AG04450 (cell line): Measurements from ENCODE around the gene TRIM40. TPM values are rescaled to one million over a fixed set of nuclear protein-coding genes. Genes with fewer than 3 reads are reported as not detected.

Experiments used
- CTCF ChIA-PET: fragments of 300-600, 350-600 bp; formaldehyde crosslinking; extraction: SDS; loops from one replicate; lab custom pipeline; 2022; ENCODE audit warnings: antibody characterized with exemption, inconsistent platforms; lab: Charles Lee
- POLR2A ChIA-PET: fragments of 350-600 bp; formaldehyde crosslinking; extraction: SDS; loops from one replicate; lab custom pipeline; 2021; ENCODE audit warnings: antibody characterized with exemption, inconsistent platforms; lab: Yijun Ruan, JAX
- DNase-seq: peaks from one replicate; pipeline ENCODE4 v3.0.0-alpha.2; 2011; ENCODE audit warnings: low read depth, low spot score
- H3K27ac ChIP-seq: one replicate; pipeline ENCODE4 v1.5.1; 2012; ENCODE audit warnings: low read depth, low read length, control low read depth
- H3K27me3 ChIP-seq: one replicate; pipeline ENCODE4 v1.6.0; 2012; ENCODE audit warnings: low read length; ENCODE audit not compliant: control insufficient read depth, insufficient read depth
- H3K4me3 ChIP-seq: 2 replicates; pipeline ENCODE4 v1.5.1; 2011; ENCODE audit warnings: mild to moderate bottlenecking, low read depth, low read length, control low read depth
- H3K9me3 ChIP-seq: 2 replicates; pipeline ENCODE4 v1.5.1; 2012; ENCODE audit warnings: low read length; ENCODE audit not compliant: control insufficient read depth, insufficient read depth
- CTCF ChIP-seq: IDR thresholded peaks from 2 replicates; pipeline ENCODE4 v1.5.1; 2011; ENCODE audit warnings: low read depth, low read length, control low read depth, inconsistent platforms
- polyA plus RNA-seq: library from polyadenylated mRNA; depleted of rRNA; stranded (reverse); fragments of >200 nt; gene quantifications from 2 replicates; pipeline ENCODE4 v1.2.3, GENCODE V29; 2011

The TRIM40 gene
- polyA plus RNA-seq, 1 experiment, result not detected

DNA sequence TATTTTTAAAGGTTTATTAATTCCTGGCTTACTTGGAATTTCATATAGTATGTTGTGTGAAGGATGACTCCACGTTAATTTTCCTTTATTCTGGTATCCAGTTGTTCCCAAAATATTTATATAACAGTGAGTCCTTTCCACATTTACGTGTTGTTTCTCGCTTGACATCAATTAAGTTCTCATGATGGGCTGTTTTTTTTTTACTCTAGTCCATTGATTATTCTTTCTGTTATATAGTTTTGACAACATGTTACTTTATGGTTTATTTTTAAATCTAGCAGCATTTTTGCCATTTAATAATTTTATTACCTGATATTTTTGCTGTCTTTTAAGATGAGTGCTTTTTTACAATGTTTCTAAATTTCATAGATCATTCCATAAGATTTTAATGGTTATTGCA is 6.7 kb downstream of the TRIM40 start:
- Histone ChIP-seq H3K27me3 (peaks cover 20% of the 10 kb centered on the region), H3K27ac (no peak overlapping the region), H3K9me3 (no peaks in the 10 kb centered on the region), H3K4me3 (no peak overlapping the region)
- ChIA-PET POLR2A (no interaction called here), CTCF (interaction anchor here (1.5 to 4.6 kb wide), 2 partner anchors 11 to 77 kb away, joined by 3 to 40 read pairs; no protein-coding TSS in a partner anchor)
- TF ChIP-seq CTCF, result no peak
- no peak for DNase-seq

DNA sequence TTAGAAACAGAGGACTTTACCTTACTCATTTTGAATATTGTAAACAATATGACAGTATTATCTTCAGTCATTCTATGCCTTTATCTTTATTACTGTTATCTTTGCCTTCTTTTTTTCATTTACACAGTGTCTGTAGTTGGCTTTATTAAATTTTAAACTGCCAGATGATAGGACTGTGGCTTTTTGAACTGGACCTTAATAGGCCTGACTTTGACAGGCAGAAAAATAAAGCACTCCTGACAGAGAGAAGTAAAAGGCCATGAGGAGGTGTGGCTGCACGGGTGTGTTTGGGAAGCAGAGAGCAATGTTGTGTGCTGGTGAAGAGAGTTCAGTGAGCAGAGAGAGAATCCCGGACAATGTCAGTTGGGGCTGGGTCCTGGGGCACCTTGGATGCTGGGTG is 7.8 kb downstream of the TRIM40 start:
- TF ChIP-seq CTCF, result no peak
- ChIA-PET POLR2A (no interaction called here), CTCF (interaction anchor here (1.5 to 4.6 kb wide), 2 partner anchors 13 to 75 kb away, joined by 3 to 40 read pairs; no protein-coding TSS in a partner anchor)
- H3K27ac ChIP-seq, result no peak overlapping the region
- H3K9me3 ChIP-seq, result no peaks in the 10 kb centered on the region
- DNase-seq, result no peak
- H3K4me3 ChIP-seq, result no peak overlapping the region
- peaks cover 20% of the 10 kb centered on the region for H3K27me3 ChIP-seq

DNA sequence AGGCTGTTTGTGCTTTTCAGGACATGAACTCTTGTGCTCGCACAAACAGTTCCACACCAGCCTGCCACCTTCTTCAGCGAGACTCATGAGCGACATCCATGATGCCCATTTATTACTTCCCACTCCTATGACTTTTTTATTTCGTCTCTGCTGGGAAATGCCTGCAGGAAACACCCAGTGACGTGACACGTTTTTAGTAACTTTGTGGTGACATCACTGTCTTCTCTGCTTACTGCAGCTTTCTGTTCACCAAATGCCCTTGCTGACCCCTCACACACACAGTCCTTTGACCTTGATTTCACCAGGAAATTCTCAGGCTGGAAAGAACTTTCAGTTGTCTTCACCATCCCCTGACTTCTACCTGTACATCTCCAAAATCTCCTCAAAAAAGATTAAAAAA is 8.9 kb downstream of the TRIM40 start:
- no peak for DNase-seq
- POLR2A ChIA-PET, result no interaction called here
- Histone ChIP-seq H3K9me3 (no peaks in the 10 kb centered on the region), H3K27me3 (peaks cover 20% of the 10 kb centered on the region), H3K27ac (no peak overlapping the region), H3K4me3 (no peak overlapping the region)
- CTCF ChIA-PET, result interaction anchor here (4.6 kb wide), 1 partner anchor 14 kb away, joined by 40 read pairs; no protein-coding TSS in a partner anchor
- no peak for TF ChIP-seq CTCF

GRCh38 chr6:30145818-30146217 is 9.9 kb downstream of the TRIM40 start:
- CTCF ChIA-PET, result no interaction called here
- H3K4me3 ChIP-seq, result no peak overlapping the region
- TF ChIP-seq CTCF, result no peak
- H3K27me3 ChIP-seq, result peaks cover 25% of the 10 kb centered on the region
- POLR2A ChIA-PET, result no interaction called here
- no peaks in the 10 kb centered on the region for H3K9me3 ChIP-seq
- no peak for DNase-seq
- no peak overlapping the region for H3K27ac ChIP-seq

GRCh38 chr6:30147096-30147495 is 11.2 kb downstream of the TRIM40 start:
- CTCF ChIA-PET, result interaction anchor here (3.0 kb wide), 1 partner anchor 15 kb away, joined by 12 read pairs; no protein-coding TSS in a partner anchor
- Histone ChIP-seq H3K9me3 (no peaks in the 10 kb centered on the region), H3K27me3 (peaks cover 19% of the 10 kb centered on the region), H3K27ac (no peak overlapping the region), H3K4me3 (no peak overlapping the region)
- POLR2A ChIA-PET, result no interaction called here
- DNase-seq, result no peak
- TF ChIP-seq CTCF, result no peak
